ENCODE measurements around the gene C6orf52.
A peak's percentile ranks its signal among the peaks of the same experiment; 100 is the strongest.

Gene C6orf52

DNA sequence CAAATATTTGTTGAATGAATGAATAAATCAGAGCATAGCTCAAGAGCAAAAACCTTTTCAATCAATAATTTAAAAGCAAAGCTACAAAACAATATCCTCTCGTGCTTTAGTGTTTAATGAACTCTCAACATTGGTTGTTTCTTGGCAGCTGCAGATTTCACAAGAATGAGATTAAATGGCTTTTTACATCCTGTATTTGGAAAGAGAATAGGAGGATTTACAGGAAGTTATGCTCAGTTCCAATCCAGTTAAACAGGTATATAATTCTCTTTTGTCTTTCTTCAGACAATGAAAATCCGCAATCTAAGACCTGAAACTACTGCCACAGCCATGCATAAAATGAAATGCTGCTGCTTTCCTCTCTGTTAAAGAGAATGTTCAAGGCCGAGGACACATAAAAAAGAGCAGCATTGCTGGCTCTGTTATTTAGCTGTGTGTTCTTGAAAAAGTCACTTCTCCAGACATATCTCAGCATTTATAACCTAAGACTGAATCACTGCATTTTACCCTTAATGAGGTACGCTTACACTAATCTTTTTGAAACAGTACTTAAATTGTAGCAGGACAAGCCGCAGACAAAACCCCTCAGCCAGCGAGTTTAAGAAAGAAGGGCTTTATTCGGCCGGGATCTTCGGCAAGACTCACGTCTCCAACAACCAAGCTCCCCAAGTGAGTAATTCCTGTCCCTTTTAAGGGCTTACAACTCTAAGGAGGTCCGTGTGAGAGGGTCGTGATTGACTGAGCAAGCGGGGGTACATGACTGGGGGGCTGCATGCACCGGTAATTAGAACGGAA, 3.6 kb downstream of the C6orf52 start:
- Histone ChIP-seq H3K14ac (ENCODE audit: low read length in 2 of 2) (no peak overlapping the region), H3K4me3 (ENCODE audit: insufficient read depth in 1 of 2, low read depth in 1 of 2, low read length in 2 of 2) (no peak overlapping the region), H3K9ac (ENCODE audit: low read length) (peak overlapping the region; percentile 17), H3K4me1 (ENCODE audit: control insufficient read depth, insufficient read depth, low read depth, low read length) (peaks cover 2% of the 10 kb centered on the region), H4K91ac (ENCODE audit: low read length) (no peak overlapping the region), H3K4ac (ENCODE audit: low read depth in 1 of 2, low read length in 2 of 2) (no peak overlapping the region), H2BK120ac (ENCODE audit: low read depth, low read length) (no peak overlapping the region), H2AFZ (ENCODE audit: low read depth, low read length) (no peak overlapping the region), H3K18ac (ENCODE audit: low read depth in 1 of 2, low read length in 2 of 2) (no peak overlapping the region), H3K4me2 (ENCODE audit: low read length, poor library complexity, severe bottlenecking) (no peak overlapping the region), H3K36me3 (ENCODE audit: control insufficient read depth in 1 of 2, insufficient read depth in 2 of 2, low read depth in 1 of 2, low read length in 2 of 2) (no peaks in the 10 kb centered on the region), H4K8ac (ENCODE audit: low read length) (no peak overlapping the region), H2BK12ac (ENCODE audit: low read length in 2 of 2) (no peak overlapping the region), H3K27me3 (ENCODE audit: control insufficient read depth in 1 of 2, insufficient read depth in 1 of 2, low read length in 2 of 2) (peaks cover 0 to 4% of the 10 kb centered on the region in 2 experiments), H2AK5ac (ENCODE audit: low read length, severe bottlenecking) (no peak overlapping the region), H2BK15ac (ENCODE audit: low read depth, poor library complexity, severe bottlenecking) (no peak overlapping the region), H3K9me3 (ENCODE audit: control insufficient read depth, low read length) (no peaks in the 10 kb centered on the region), H3K79me1 (replicated peaks; ENCODE audit: low read length, poor library complexity, severe bottlenecking) (peaks cover 6% of the 10 kb centered on the region), H3K23ac (ENCODE audit: low read length in 2 of 2) (no peak overlapping the region), H2BK5ac (ENCODE audit: low read depth, low read length, poor library complexity, severe bottlenecking) (no peak overlapping the region), H3K27ac (ENCODE audit: low read length, poor library complexity, severe bottlenecking) (no peak overlapping the region)
- DNase-seq = no peak
- 75% methylated on average over 15 of the region's 15 CpGs for WGBS

DNA sequence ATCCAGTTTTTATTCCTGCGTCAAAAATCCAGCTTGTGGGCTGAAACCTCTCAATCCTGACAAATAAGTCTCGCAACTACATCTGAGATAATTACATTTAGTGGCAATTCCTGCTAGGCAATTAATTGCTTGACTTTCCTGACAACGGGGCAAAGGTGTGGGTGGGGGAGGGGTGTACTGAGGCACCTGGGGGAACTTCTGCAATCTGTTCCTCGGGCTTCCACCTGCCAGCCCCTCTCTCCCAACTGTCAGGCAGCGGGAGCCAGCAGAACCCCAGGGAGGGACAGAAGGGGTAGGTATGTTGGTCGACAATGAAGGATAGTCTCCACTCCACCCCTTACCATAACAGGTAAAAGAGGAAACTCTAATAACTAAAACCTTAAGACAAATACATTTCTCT, 6.8 kb downstream of the C6orf52 start:
- no peak overlapping the region for H2AFZ ChIP-seq (ENCODE audit: low read depth, low read length)
- H3K18ac ChIP-seq (ENCODE audit: low read depth in 1 of 2, low read length in 2 of 2) = no peak overlapping the region
- H2AK5ac ChIP-seq (ENCODE audit: low read length, severe bottlenecking) = no peak overlapping the region
- H3K4me1 ChIP-seq (ENCODE audit: control insufficient read depth, insufficient read depth, low read depth, low read length) = no peaks in the 10 kb centered on the region
- H2BK120ac ChIP-seq (ENCODE audit: low read depth, low read length) = no peak overlapping the region
- H3K9me3 ChIP-seq (ENCODE audit: control insufficient read depth, low read length) = no peaks in the 10 kb centered on the region
- H3K36me3 ChIP-seq (ENCODE audit: control insufficient read depth in 1 of 2, insufficient read depth in 2 of 2, low read depth in 1 of 2, low read length in 2 of 2) = no peaks in the 10 kb centered on the region
- H2BK12ac ChIP-seq (ENCODE audit: low read length in 2 of 2) = no peak overlapping the region
- no peak overlapping the region for H3K4ac ChIP-seq (ENCODE audit: low read depth in 1 of 2, low read length in 2 of 2)
- H3K4me2 ChIP-seq (ENCODE audit: low read length, poor library complexity, severe bottlenecking) = no peak overlapping the region
- no peak overlapping the region for H3K23ac ChIP-seq (ENCODE audit: low read length in 2 of 2)
- H3K4me3 ChIP-seq (ENCODE audit: insufficient read depth in 1 of 2, low read depth in 1 of 2, low read length in 2 of 2) = no peak overlapping the region
- DNase-seq = no peak
- peaks cover 0 to 4% of the 10 kb centered on the region in 2 experiments for H3K27me3 ChIP-seq (ENCODE audit: control insufficient read depth in 1 of 2, insufficient read depth in 1 of 2, low read length in 2 of 2)
- WGBS = 95% methylated on average over 4 of the region's 6 CpGs
- H4K91ac ChIP-seq (ENCODE audit: low read length) = no peak overlapping the region
- no peak overlapping the region for H3K9ac ChIP-seq (ENCODE audit: low read length)
- no peak overlapping the region for H2BK15ac ChIP-seq (ENCODE audit: low read depth, poor library complexity, severe bottlenecking)
- no peak overlapping the region for H2BK5ac ChIP-seq (ENCODE audit: low read depth, low read length, poor library complexity, severe bottlenecking)
- no peak overlapping the region for H4K8ac ChIP-seq (ENCODE audit: low read length)
- H3K14ac ChIP-seq (ENCODE audit: low read length in 2 of 2) = no peak overlapping the region
- no peak overlapping the region for H3K27ac ChIP-seq (ENCODE audit: low read length, poor library complexity, severe bottlenecking)
- peaks cover 2% of the 10 kb centered on the region for H3K79me1 ChIP-seq (replicated peaks; ENCODE audit: low read length, poor library complexity, severe bottlenecking)

DNA sequence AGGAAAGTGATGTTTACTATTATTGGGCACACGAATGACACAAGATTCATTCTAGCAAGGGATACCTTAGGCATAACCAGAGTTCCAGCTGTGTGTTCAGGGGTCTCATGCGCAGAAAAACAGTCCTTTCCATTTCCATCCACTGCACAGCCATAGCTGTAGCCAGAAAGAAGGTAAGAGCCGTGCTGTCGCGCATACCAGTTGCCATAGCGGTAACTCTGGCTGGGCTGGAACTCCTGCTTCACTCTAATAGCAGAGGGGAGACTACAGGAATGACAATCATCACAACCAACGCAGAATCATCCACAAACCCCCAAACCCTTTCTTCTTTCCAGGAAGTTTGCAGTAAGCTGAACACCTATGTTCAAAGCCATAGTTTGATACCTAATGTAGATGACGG, 7.5 kb downstream of the C6orf52 start:
- no peak overlapping the region for H4K8ac ChIP-seq (ENCODE audit: low read length)
- H2AK5ac ChIP-seq (ENCODE audit: low read length, severe bottlenecking) = no peak overlapping the region

DNA sequence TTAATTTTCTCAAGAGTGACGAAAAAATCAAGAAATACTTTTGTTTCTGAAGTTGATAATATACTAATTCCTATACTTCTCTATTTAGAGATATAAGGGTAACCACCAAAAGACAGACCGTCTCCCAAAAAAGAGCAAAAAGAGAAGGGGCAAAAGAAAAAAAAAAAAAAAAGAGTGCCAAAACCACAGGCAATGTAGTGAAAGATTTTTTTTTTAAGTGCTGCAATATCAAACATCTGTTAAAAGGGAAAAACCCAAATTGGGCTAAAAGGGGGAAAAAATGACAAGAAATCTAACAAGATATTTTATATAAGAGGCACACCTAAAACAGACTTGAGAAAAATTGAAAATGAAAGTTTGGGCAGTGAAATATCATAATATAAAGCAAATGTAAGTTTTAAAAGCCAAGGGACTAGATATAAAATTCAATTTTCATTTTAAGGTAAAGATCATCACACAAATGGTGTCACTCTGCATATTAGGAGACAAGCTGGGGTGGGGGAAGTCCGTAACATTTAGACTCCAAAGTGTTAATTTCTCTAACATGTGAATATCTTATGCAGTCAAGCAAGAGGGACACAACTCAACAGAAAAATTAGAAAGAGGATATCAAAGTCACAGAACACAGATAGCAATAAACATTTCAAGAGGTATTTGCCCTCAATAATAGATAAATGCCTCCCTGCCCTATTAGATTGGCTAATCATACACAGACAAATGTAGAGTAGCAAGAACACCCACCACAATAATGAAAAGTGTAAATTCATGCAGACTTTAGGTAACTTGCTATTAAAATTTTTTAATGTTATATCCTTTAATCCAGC, 9.1 kb downstream of the C6orf52 start:
- no CpG with 5 or more reads among the region's 3 CpGs for WGBS
- no peak overlapping the region for H2BK15ac ChIP-seq (ENCODE audit: low read depth, poor library complexity, severe bottlenecking)
- H3K4me1 ChIP-seq (ENCODE audit: control insufficient read depth, insufficient read depth, low read depth, low read length) = no peaks in the 10 kb centered on the region
- no peak overlapping the region for H3K9ac ChIP-seq (ENCODE audit: low read length)
- H2AK5ac ChIP-seq (ENCODE audit: low read length, severe bottlenecking) = no peak overlapping the region
- no peak overlapping the region for H3K23ac ChIP-seq (ENCODE audit: low read length in 2 of 2)
- H2BK120ac ChIP-seq (ENCODE audit: low read depth, low read length) = no peak overlapping the region
- no peak overlapping the region for H3K4me3 ChIP-seq (ENCODE audit: insufficient read depth in 1 of 2, low read depth in 1 of 2, low read length in 2 of 2)
- peaks cover 0 to 4% of the 10 kb centered on the region in 2 experiments for H3K27me3 ChIP-seq (ENCODE audit: control insufficient read depth in 1 of 2, insufficient read depth in 1 of 2, low read length in 2 of 2)
- no peak overlapping the region for H3K27ac ChIP-seq (ENCODE audit: low read length, poor library complexity, severe bottlenecking)
- H3K9me3 ChIP-seq (ENCODE audit: control insufficient read depth, low read length) = no peaks in the 10 kb centered on the region
- H4K8ac ChIP-seq (ENCODE audit: low read length) = no peak overlapping the region
- H3K14ac ChIP-seq (ENCODE audit: low read length in 2 of 2) = no peak overlapping the region
- no peak overlapping the region for H3K4me2 ChIP-seq (ENCODE audit: low read length, poor library complexity, severe bottlenecking)
- H3K4ac ChIP-seq (ENCODE audit: low read depth in 1 of 2, low read length in 2 of 2) = no peak overlapping the region
- H3K18ac ChIP-seq (ENCODE audit: low read depth in 1 of 2, low read length in 2 of 2) = no peak overlapping the region
- no peak overlapping the region for H4K91ac ChIP-seq (ENCODE audit: low read length)
- no peak overlapping the region for H2BK5ac ChIP-seq (ENCODE audit: low read depth, low read length, poor library complexity, severe bottlenecking)
- no peak overlapping the region for H2BK12ac ChIP-seq (ENCODE audit: low read length in 2 of 2)
- H3K36me3 ChIP-seq (ENCODE audit: control insufficient read depth in 1 of 2, insufficient read depth in 2 of 2, low read depth in 1 of 2, low read length in 2 of 2) = no peaks in the 10 kb centered on the region
- no peak overlapping the region for H2AFZ ChIP-seq (ENCODE audit: low read depth, low read length)
- H3K79me1 ChIP-seq (replicated peaks; ENCODE audit: low read length, poor library complexity, severe bottlenecking) = no peaks in the 10 kb centered on the region
- no peak for DNase-seq

More for the DNA sequence above, 7.5 kb downstream of the C6orf52 start:
- WGBS = 93% methylated on average over 7 of the region's 8 CpGs
- Histone ChIP-seq H2AFZ (ENCODE audit: low read depth, low read length) (no peak overlapping the region), H3K4me3 (ENCODE audit: insufficient read depth in 1 of 2, low read depth in 1 of 2, low read length in 2 of 2) (no peak overlapping the region), H2BK15ac (ENCODE audit: low read depth, poor library complexity, severe bottlenecking) (no peak overlapping the region), H4K91ac (ENCODE audit: low read length) (no peak overlapping the region), H3K18ac (ENCODE audit: low read depth in 1 of 2, low read length in 2 of 2) (no peak overlapping the region), H2BK5ac (ENCODE audit: low read depth, low read length, poor library complexity, severe bottlenecking) (no peak overlapping the region), H3K27me3 (ENCODE audit: control insufficient read depth in 1 of 2, insufficient read depth in 1 of 2, low read length in 2 of 2) (peaks cover 0 to 4% of the 10 kb centered on the region in 2 experiments), H3K9me3 (ENCODE audit: control insufficient read depth, low read length) (no peaks in the 10 kb centered on the region), H3K36me3 (ENCODE audit: control insufficient read depth in 1 of 2, insufficient read depth in 2 of 2, low read depth in 1 of 2, low read length in 2 of 2) (no peaks in the 10 kb centered on the region), H3K4ac (ENCODE audit: low read depth in 1 of 2, low read length in 2 of 2) (no peak overlapping the region), H3K27ac (ENCODE audit: low read length, poor library complexity, severe bottlenecking) (no peak overlapping the region), H2BK120ac (ENCODE audit: low read depth, low read length) (no peak overlapping the region), H3K23ac (ENCODE audit: low read length in 2 of 2) (no peak overlapping the region), H3K4me2 (ENCODE audit: low read length, poor library complexity, severe bottlenecking) (no peak overlapping the region), H3K14ac (ENCODE audit: low read length in 2 of 2) (no peak overlapping the region), H3K4me1 (ENCODE audit: control insufficient read depth, insufficient read depth, low read depth, low read length) (no peaks in the 10 kb centered on the region), H3K79me1 (replicated peaks; ENCODE audit: low read length, poor library complexity, severe bottlenecking) (peaks cover 2% of the 10 kb centered on the region), H2BK12ac (ENCODE audit: low read length in 2 of 2) (no peak overlapping the region), H3K9ac (ENCODE audit: low read length) (no peak overlapping the region)
- no peak for DNase-seq
